Measurements from ENCODE around the gene KRT28.

Gene KRT28

GRCh38 chr17:40819528-40820125 lies 19.9 kb upstream of the KRT28 start:
- peaks cover 18% of the 10 kb centered on the region for H3K36me3 ChIP-seq (ENCODE audit: low read depth)
- DNase-seq (ENCODE audit: low spot score) = no peak
- TF ChIP-seq CTCF (IDR thresholded peaks at IDR 0.05; ENCODE audit: poor library complexity, severe bottlenecking) = no peak
- H3K27ac ChIP-seq (ENCODE audit: poor library complexity, severe bottlenecking) = peak overlapping the region; percentile 72
- no peaks in the 10 kb centered on the region for H3K27me3 ChIP-seq (ENCODE audit: insufficient read depth, poor library complexity, severe bottlenecking)
- peak overlapping the region; percentile 70 for H3K4me3 ChIP-seq (ENCODE audit: severe bottlenecking)
- H3K9me3 ChIP-seq (ENCODE audit: severe bottlenecking) = no peaks in the 10 kb centered on the region
- no peak for ATAC-seq (ENCODE audit: low read depth)
- peaks cover 4% of the 10 kb centered on the region for H3K4me1 ChIP-seq (ENCODE audit: insufficient read depth, poor library complexity, severe bottlenecking)

- DNase-seq (ENCODE audit: low spot score) (peak; percentile 71), ATAC-seq (ENCODE audit: low read depth) (peak; percentile 87)
- H3K27me3 ChIP-seq (ENCODE audit: insufficient read depth, poor library complexity, severe bottlenecking) = no peaks in the 10 kb centered on the region
These were observed 19.2 kb upstream of the KRT28 start for GRCh38 chr17:40818733-40819527.

GRCh38 chr17:40818343-40818732 lies 18.6 kb upstream of the KRT28 start:
- peaks cover 18% of the 10 kb centered on the region for H3K36me3 ChIP-seq (ENCODE audit: low read depth)
- no peak for DNase-seq (ENCODE audit: low spot score)
- H3K4me1 ChIP-seq (ENCODE audit: insufficient read depth, poor library complexity, severe bottlenecking) = peaks cover 15% of the 10 kb centered on the region
- no peak for ATAC-seq (ENCODE audit: low read depth)
- no peaks in the 10 kb centered on the region for H3K9me3 ChIP-seq (ENCODE audit: severe bottlenecking)
- H3K27me3 ChIP-seq (ENCODE audit: insufficient read depth, poor library complexity, severe bottlenecking) = no peaks in the 10 kb centered on the region
- peak overlapping the region; percentile 72 for H3K27ac ChIP-seq (ENCODE audit: poor library complexity, severe bottlenecking)
- H3K4me3 ChIP-seq (ENCODE audit: severe bottlenecking) = peak overlapping the region; percentile 70
- no peak for TF ChIP-seq CTCF (IDR thresholded peaks at IDR 0.05; ENCODE audit: poor library complexity, severe bottlenecking)

More at GRCh38 chr17:40818733-40819527, 19.2 kb upstream of the KRT28 start:
- Histone ChIP-seq H3K4me1 (ENCODE audit: insufficient read depth, poor library complexity, severe bottlenecking) (peaks cover 9% of the 10 kb centered on the region), H3K27ac (ENCODE audit: poor library complexity, severe bottlenecking) (peak overlapping the region; percentile 72), H3K9me3 (ENCODE audit: severe bottlenecking) (no peaks in the 10 kb centered on the region), H3K4me3 (ENCODE audit: severe bottlenecking) (peak overlapping the region; percentile 70), H3K36me3 (ENCODE audit: low read depth) (peaks cover 18% of the 10 kb centered on the region)
- TF ChIP-seq CTCF (IDR thresholded peaks at IDR 0.05; ENCODE audit: poor library complexity, severe bottlenecking) = no peak

- Histone ChIP-seq H3K4me3 (ENCODE audit: severe bottlenecking) (no peak overlapping the region), H3K9me3 (ENCODE audit: severe bottlenecking) (no peaks in the 10 kb centered on the region), H3K4me1 (ENCODE audit: insufficient read depth, poor library complexity, severe bottlenecking) (peaks cover 15% of the 10 kb centered on the region), H3K36me3 (ENCODE audit: low read depth) (peaks cover 18% of the 10 kb centered on the region), H3K27ac (ENCODE audit: poor library complexity, severe bottlenecking) (no peak overlapping the region), H3K27me3 (ENCODE audit: insufficient read depth, poor library complexity, severe bottlenecking) (no peaks in the 10 kb centered on the region)
- TF ChIP-seq CTCF (IDR thresholded peaks at IDR 0.05; ENCODE audit: poor library complexity, severe bottlenecking) = no peak
- ATAC-seq (ENCODE audit: low read depth) (no peak), DNase-seq (ENCODE audit: low spot score) (no peak)
These were observed 17.4 kb upstream of the KRT28 start for GRCh38 chr17:40817103-40817682.
